Measurements from ENCODE around the gene OXER1. TPM values are rescaled to one million over a fixed set of nuclear protein-coding genes. Genes with fewer than 3 reads are reported as not detected.
A peak's percentile ranks its signal among the peaks of the same experiment; 100 is the strongest.

The OXER1 gene
- 10 to 100 TPM in 2 of 12 donors, 1 to 10 TPM in 9, not detected in 1; 3.3 to 10.8 (median 6.1) TPM for polyA plus RNA-seq (ENCODE audit: insufficient read length in 12 of 12)
- long read RNA-seq, donor 1, transcript OXER1-201 (1 exons, 1,781 nt): major isoform, 5 of 5 reads
- long read RNA-seq, donor 1, partial matches to known transcripts: 0 of 5 reads
- long read RNA-seq, donor 1, other reads (novel, unspliced or antisense): 0 of 5 reads
- long read RNA-seq, donor 2, partial matches to known transcripts: 0 of 2 reads
- long read RNA-seq, donor 2, other reads (novel, unspliced or antisense): 0 of 2 reads
- long read RNA-seq, donor 3, partial matches to known transcripts: 0 of 4 reads
- long read RNA-seq, donor 3, other reads (novel, unspliced or antisense): 0 of 4 reads
- long read RNA-seq, donor 4, partial matches to known transcripts: 0 of 3 reads
- long read RNA-seq, donor 4, other reads (novel, unspliced or antisense): 0 of 3 reads
- long read RNA-seq, donor 5, transcript OXER1-201 (1 exons, 1,781 nt): major isoform, 10 of 10 reads
- long read RNA-seq, donor 5, partial matches to known transcripts: 0 of 10 reads
- long read RNA-seq, donor 5, other reads (novel, unspliced or antisense): 0 of 10 reads
- long read RNA-seq, donor 6, partial matches to known transcripts: 0 of 1 reads
- long read RNA-seq, donor 6, other reads (novel, unspliced or antisense): 0 of 1 reads
- long read RNA-seq, donor 7, transcript OXER1-201 (1 exons, 1,781 nt): major isoform, 7 of 7 reads
- long read RNA-seq, donor 7, partial matches to known transcripts: 0 of 7 reads
- long read RNA-seq, donor 7, other reads (novel, unspliced or antisense): 0 of 7 reads
- long read RNA-seq, donor 8, partial matches to known transcripts: 0 of 2 reads
- long read RNA-seq, donor 8, other reads (novel, unspliced or antisense): 0 of 2 reads
- long read RNA-seq, donor 9, partial matches to known transcripts: 0 of 2 reads
- long read RNA-seq, donor 9, other reads (novel, unspliced or antisense): 0 of 2 reads
- long read RNA-seq, donor 10, partial matches to known transcripts: 0 of 3 reads
- long read RNA-seq, donor 10, other reads (novel, unspliced or antisense): 0 of 3 reads
- long read RNA-seq, donor 11: 0 reads

GRCh38 chr2:42764096-42764495 is at the start of gene OXER1:
Gene OXER1, minus strand, starts transcription at chr2:42764135. Its CDS starts 73 bp downstream, at chr2:42764062.
- no peak for DNase-seq

GRCh38 chr2:42812899-42813479 is 49.1 kb upstream of the OXER1 start:
- no peak for DNase-seq

- DNase-seq: peak; percentile 73
Observed at GRCh38 chr2:42810971-42811811, 47.3 kb upstream of the OXER1 start.

GRCh38 chr2:42810121-42810970 is 46.4 kb upstream of the OXER1 start:
- peak; percentile 97 for DNase-seq

- peak; percentile 84 for DNase-seq
Observed at GRCh38 chr2:42809819-42810120, 45.8 kb upstream of the OXER1 start.

- no peak for DNase-seq
Observed at GRCh38 chr2:42809131-42809818, 45.3 kb upstream of the OXER1 start.

GRCh38 chr2:42808301-42808700 is 44.4 kb upstream of the OXER1 start:
- DNase-seq: no peak

- DNase-seq: no peak
Observed at GRCh38 chr2:42806786-42807185, 42.9 kb upstream of the OXER1 start.

- DNase-seq: no peak
Observed at GRCh38 chr2:42804891-42805290, 41.0 kb upstream of the OXER1 start.

- no peak for DNase-seq
Observed at GRCh38 chr2:42804338-42804737, 40.4 kb upstream of the OXER1 start.

- DNase-seq: no peak
Observed at GRCh38 chr2:42802150-42802549, 38.2 kb upstream of the OXER1 start.

GRCh38 chr2:42801381-42801780 is 37.4 kb upstream of the OXER1 start:
- DNase-seq: no peak

GRCh38 chr2:42800981-42801380 is 37.0 kb upstream of the OXER1 start:
- DNase-seq: no peak

- DNase-seq: no peak
Observed at GRCh38 chr2:42800461-42800962, 36.6 kb upstream of the OXER1 start.

- DNase-seq: no peak
Observed at GRCh38 chr2:42799881-42800280, 35.9 kb upstream of the OXER1 start.

GRCh38 chr2:42797281-42797680 is 33.3 kb upstream of the OXER1 start:
- DNase-seq: no peak

GRCh38 chr2:42796427-42797248 is 32.7 kb upstream of the OXER1 start:
- no peak for DNase-seq

GRCh38 chr2:42795841-42796301 is 31.9 kb upstream of the OXER1 start:
- DNase-seq: no peak
